ENCODE data around the gene CEACAM4.

- no peak for TF ChIP-seq TAF1 (IDR thresholded peaks at IDR 0.05; ENCODE audit: borderline replicate concordance, low read depth, low read length)
- TF ChIP-seq POLR2A (IDR thresholded peaks at IDR 0.05; ENCODE audit: low read depth, low read length), result no peak
- no peak for TF ChIP-seq POLR2AphosphoS5 (IDR thresholded peaks at IDR 0.05; ENCODE audit: low read depth, low read length)
These were observed 40.8 kb downstream of the CEACAM4 start for GRCh38 chr19:41586064-41586463.

Data from GM12892 (cell line).